Thyroid gland (tissue), 4 donors: ENCODE data around the gene HUS1.

Experiments
- POLR2A ChIP-seq, 2 donors: fragments of 450-650 bp; IDR thresholded peaks; one replicate each; pipeline ENCODE4 v1.6.1; 2017; ENCODE audit warnings: antibody characterized with exemption in 2 of 2, mild to moderate bottlenecking in 2 of 2, moderate library complexity in 1 of 2
- TF ChIP-seq, protein P1 (sequence below), 6 experiments: fragments of 200-600 bp in 3 of 6; fragments of 450-650 bp in 3 of 6; sonication (generic) in 3 of 6; IDR thresholded peaks; one replicate each; pipeline ENCODE4 v1.5.1; 2016 to 2019; ENCODE audit warnings: antibody characterized with exemption in 6 of 6, mild to moderate bottlenecking in 2 of 6, inconsistent platforms in 1 of 6, moderate library complexity in 1 of 6

GRCh38 chr7:47954231-47954911 is 25.0 kb downstream of the HUS1 start:
- TF ChIP-seq, protein P1, sequence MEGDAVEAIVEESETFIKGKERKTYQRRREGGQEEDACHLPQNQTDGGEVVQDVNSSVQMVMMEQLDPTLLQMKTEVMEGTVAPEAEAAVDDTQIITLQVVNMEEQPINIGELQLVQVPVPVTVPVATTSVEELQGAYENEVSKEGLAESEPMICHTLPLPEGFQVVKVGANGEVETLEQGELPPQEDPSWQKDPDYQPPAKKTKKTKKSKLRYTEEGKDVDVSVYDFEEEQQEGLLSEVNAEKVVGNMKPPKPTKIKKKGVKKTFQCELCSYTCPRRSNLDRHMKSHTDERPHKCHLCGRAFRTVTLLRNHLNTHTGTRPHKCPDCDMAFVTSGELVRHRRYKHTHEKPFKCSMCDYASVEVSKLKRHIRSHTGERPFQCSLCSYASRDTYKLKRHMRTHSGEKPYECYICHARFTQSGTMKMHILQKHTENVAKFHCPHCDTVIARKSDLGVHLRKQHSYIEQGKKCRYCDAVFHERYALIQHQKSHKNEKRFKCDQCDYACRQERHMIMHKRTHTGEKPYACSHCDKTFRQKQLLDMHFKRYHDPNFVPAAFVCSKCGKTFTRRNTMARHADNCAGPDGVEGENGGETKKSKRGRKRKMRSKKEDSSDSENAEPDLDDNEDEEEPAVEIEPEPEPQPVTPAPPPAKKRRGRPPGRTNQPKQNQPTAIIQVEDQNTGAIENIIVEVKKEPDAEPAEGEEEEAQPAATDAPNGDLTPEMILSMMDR (IDR thresholded peaks at IDR 0.05) = no peak
- no peak for TF ChIP-seq POLR2A (IDR thresholded peaks at IDR 0.05)
